GM21360 (cell line): Measurements from ENCODE around the gene MAP3K1.
"Not testable (repeated sequence)": the region's sequence is repeated elsewhere in the genome, so short reads cannot be mapped to it uniquely, and the experiment has no call there.

ENCODE experiments used
- ATAC-seq: cut with Tn5 transposase; IDR thresholded peaks from one replicate; pipeline ENCODE4 v1.9.1; 2021; ENCODE audit warnings: mild to moderate bottlenecking, moderate library complexity; ENCODE audit not compliant: unreplicated experiment

The MAP3K1 gene

DNA sequence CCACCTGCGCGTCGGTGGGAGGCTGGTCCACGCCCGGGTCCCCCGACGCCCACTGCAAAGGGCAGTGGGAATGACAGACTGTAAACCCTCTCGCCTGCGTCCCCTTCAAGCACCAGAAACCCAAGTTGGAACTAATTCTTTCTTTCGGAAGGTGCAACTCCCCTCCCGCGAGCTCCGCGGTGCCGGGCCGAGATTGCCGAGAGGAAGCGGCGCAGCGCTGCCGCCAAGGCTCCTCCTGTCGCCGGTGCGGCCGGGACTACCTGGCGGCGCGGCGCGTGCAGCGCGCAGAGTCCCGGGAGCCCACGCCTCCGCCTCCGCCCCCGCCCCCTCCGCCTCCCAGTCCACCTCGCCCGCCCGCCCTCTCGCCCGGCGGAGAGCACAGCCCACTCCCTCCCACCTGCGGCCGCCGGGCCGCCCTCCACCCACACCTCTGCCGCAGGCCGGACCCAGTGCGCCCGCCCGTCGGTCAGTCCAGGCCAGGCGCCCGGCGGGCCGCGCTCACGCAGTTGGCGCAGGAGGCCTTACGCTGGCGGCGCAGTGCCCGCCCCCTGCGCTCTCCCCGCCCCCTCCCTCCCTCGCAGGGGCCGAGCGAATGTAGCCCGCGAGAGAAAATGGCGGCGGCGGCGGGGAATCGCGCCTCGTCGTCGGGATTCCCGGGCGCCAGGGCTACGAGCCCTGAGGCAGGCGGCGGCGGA is at the start of gene MAP3K1:
Gene MAP3K1, plus strand, starts transcription at position 587 of the 695 bp plus-strand sequence. Its CDS starts 25 bp downstream, at position 612.
- peak; percentile 45 for ATAC-seq

DNA sequence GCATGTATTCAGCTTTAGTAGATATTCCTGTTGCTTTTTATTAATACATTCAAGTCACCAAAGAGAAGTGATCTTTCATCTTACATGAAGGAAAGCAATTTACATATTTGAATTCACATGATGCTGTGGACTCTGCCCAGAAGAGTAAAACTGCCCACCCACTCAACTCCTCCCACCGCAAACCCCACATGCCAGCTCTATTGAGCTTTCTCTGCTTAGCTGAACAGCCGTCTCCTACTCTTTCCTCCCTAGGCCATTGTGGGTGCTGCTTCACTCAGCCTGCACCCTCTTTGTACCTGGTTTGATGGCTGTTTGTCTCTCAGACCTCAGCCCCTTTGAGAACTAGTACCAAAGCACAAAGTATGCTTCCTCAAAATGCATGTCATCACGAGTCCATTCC is 48.4 kb upstream of the MAP3K1 start:
- no peak for ATAC-seq

DNA sequence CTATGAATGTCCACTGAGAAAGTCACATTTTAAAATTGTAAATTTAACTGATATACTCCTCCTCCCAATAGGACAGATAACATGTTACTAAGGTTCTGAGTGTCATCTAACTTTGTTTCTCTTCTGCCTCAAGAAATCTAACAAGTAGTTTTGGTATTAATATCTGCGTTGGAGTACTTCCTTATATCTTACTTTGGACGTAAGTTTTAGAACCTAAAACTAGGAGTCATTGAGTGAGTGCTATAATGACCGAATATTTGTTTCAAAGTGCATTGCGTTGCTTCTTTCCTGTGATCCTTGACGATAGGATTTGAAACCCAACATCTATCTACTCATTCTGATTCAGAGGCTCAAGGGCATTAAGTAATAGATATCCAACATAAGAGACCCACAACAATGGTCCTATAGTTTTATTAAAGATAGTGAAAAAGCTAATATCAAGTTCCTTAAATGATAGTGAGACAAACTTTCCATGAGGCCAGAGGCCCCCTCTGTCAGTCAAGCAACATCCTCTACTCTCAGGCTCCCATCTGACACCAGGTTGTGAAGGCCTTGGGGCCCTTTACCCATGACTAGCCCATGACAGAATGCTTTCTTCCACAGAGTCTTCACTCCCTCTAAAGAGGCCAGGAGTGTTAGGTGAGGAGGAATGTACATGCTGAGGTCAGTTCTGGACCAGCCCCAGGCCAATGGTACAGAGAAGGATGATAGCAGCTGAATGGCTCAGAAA is 45.3 kb upstream of the MAP3K1 start:
- no peak for ATAC-seq

DNA sequence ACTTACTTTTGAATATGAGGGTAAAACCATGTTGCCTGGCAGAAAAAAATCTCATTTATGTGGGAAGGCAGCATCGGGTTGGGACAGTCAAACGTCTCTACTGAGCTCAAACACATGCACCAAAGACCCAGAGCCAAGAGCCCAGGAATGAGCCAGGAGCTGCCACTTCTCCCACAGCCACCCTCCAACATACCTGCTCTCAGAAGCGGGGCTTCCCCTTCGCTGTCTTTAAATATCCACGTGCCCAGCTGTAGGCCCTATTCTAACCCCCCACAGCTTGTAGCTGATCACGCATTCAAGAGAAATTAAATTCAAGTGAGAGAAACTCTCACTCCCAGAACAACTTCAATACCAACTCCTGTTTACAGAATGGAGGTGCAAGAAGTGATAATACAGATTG is 42.6 kb upstream of the MAP3K1 start:
- no peak for ATAC-seq

DNA sequence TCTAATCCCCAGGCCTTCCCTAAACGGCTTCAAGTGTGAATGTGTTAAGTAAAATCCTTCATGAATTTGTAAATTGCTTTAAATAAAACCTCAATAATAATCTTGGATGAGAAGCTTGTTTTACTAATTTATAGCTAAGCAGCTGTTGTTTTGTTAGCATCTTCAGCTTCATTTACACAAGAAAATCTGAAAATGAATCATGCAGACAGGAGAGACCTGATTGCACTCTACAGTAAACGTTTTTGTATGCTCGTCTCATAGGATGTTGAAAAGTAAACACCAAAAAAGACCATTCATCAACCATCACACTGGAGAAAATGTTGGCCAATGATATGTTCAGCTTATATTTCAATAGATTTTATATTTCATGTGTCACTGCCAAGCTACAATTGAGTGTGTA is 40.4 kb upstream of the MAP3K1 start:
- ATAC-seq: no peak

DNA sequence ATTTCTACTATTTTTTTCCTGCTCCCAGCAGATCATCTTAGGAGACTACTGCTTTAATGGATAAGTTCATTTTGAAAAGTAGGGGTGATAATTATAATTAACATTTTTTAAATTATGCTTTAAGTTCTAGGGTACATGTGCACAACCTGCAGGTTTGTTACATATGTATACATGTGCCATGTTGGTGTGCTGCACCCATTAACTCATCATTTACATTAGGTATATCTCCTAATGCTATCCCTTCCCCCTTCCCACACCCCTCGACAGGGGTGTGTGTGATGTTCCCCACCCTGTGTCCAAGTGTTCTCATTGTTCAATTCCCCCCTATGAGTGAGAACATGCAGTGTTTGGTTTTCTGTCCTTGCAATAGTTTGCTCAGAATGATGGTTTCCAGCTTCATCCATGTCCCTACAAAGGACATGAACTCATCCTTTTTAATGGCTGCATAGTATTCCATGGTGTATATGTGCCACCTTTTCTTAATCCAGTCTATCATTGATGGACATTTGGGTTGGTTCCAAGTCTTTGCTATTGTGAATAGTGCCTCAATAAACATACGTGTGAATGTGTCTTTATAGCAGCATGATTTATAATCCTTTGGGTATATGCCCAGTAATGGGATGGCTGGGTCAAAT is 39.0 kb upstream of the MAP3K1 start:
- not testable (repeated sequence) for ATAC-seq

DNA sequence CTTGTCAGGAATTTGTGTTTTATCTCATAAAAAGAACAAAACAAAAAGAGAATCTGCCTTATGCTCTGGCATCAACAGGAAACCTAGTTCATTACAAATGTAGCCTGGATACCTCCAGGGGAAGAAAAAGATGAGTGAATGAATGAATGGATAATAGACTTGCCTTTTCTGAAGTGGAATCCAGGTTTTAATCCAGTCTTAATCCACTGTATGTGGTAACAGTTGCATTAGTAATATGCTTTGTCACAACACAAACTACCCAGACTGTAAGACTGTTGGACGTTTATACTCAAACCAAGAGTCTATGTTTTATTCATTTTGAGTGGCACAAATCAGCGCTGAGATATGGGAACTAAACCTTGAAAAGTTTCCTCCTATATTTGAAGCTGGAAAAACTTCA is 32.1 kb upstream of the MAP3K1 start:
- no peak for ATAC-seq

DNA sequence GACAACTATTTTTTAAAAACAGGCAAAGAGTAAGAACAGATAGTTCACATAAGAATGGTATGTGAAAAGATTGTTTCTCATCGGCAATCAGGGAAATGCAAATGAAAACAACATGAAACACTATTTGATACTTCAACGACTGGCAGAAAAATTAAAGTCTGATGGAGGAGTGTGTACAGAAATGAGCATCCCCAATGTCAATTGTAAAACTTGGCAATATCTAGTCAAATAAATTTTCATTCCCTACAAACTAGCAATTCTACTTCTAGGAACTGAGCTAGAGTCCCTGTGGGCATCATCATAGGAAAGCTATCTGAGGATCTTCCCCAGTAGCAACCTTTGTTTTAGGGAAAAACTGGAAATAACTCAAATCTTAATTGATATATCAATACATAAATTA is 29.0 kb upstream of the MAP3K1 start:
- no peak for ATAC-seq

DNA sequence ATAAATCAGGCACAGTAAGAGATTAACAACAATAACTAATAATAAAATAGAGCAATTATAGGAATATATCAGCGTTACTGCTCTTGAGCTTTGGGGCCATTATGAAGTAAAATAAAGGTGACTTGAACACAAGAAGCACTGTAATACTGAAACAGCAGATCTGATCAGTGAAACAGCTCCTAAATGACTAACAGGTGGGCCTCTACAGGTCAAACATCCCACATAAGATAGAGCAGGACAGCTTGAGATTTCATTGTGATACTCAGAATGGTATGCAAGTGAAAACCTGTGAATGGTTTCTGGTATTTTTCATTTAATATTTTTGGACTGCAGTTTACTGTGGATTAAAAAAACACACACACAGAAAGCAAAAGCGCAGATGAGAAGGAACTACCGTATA is 24.0 kb upstream of the MAP3K1 start:
- ATAC-seq: peak; percentile 80

DNA sequence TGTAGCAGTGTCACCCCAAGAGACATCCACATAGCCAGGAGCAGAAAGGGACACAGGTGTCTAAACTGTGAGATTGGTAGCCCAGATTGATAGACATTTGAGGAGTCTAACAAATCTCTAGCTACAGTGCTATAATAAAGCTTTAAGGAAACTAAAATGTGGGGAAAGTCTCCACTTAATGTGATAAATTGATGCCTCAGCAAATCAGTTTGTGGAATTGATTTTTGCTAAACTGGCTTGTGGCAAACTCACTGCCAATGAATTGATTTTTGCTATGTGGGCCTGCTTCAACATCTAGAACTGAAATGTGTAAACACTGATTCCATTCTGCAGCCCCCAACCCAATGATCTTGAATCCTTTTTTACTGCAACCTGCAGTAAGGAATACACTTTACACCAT is 16.8 kb upstream of the MAP3K1 start:
- ATAC-seq: no peak

DNA sequence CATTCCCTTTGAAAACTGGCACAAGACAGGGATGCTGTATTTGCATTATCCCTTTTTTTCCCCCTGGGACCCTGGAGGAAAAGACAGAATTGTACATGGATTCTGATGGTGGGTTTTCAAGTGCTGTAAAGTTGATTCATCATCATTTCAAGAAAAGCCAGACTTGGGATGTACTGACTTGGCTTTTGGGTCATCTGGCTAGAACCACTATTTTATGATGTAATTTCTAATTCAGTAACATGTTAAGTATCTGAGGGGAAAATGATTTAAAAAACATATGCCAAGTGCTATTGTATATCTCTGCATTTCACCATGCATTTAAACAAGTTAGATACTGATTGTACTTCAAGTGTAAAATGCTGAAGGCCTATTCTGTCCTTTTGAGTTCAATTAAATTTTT is 15.2 kb upstream of the MAP3K1 start:
- no peak for ATAC-seq

DNA sequence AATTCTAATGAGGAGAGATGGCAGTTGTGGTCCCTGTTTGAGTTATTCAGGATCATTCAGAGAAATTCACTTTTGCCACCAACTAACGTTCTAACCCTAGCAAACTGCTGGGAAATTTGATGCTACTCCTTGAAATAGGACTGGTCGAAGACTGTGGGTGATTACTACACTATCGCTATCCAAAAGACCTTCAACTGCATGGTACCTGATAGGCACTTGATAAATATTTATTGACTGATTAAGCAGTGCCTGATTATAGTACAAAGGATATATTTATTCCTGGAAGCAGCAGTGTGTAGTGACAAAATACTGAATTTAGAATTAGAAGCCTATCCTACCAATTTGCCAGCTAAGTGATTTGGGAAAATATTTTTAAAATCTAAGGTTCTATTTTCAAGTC is 14.1 kb upstream of the MAP3K1 start:
- ATAC-seq: no peak

DNA sequence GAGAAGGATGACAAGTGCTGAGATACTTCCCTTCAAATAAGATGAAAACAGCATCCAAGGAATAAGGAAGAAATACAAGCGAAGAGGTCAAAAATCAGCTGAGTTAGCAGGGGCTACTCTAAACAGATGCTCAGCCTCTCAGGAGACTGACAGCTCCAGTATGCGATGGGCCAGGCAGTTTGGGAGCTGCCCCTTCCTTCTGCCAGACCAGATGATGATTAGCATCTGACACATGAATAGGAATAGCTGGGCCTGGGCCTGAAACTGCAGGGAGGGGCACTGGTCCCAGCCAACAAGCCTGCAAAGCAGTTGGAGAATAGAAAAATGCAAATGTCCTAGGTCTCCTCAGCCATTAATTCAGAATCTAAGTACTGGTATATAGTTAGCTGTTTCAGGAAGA is 13.1 kb upstream of the MAP3K1 start:
- no peak for ATAC-seq

DNA sequence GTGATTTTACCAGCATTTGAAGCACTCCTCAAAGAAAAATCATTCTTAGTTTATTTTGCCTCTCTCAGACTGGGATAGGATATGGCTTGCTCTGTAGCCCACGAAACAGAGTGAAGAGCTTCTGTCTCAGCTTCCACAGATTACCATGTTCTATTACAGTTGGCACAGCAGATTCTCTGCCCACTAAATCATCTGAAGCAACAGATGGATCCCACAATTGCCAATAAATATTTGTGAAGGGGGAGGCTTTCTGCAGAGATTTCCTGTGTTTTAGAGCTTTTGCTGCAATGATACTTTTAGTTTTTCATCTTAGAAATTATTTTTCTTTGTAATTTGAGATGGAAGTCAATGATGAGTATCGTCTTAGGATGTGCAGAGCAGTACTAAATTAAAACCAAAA is 12.3 kb upstream of the MAP3K1 start:
- ATAC-seq: no peak

DNA sequence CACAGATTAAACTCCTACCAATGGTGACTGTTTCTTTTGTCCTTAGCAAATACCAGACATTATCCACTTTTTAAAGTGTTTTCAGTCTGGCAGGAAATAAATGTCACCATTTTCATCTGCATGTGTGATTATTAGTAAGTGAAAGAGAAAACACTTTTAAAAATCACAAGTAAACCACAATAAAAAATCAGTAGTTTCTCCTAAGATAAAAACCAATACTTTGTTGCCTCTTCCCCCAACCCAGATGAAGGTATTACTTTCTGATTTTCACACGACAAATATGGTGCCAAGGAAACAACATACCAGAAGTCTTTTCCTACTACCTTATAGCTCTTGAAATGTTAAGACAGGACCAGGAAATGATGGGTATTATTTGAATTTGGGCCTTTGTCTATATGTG is 11.5 kb upstream of the MAP3K1 start:
- no peak for ATAC-seq

DNA sequence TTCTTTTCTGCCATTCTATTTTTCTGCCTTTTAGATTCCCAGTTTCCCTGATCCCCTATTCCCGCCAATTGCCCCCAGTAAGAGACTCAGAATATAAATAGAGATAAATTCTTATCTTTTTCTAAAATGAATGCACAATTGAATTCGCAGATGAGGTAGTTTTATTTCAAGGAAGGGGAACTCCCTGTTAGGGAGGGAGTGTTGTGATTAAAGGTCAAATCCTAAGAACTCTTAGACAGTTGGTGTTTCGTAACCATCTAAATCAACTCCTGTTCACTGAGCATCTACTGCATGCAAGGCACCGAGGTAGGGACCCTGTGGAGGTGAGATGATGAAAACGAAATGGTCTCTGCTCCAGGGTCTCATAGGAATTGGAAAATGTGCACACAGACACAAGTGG is 7.7 kb upstream of the MAP3K1 start:
- ATAC-seq: no peak

DNA sequence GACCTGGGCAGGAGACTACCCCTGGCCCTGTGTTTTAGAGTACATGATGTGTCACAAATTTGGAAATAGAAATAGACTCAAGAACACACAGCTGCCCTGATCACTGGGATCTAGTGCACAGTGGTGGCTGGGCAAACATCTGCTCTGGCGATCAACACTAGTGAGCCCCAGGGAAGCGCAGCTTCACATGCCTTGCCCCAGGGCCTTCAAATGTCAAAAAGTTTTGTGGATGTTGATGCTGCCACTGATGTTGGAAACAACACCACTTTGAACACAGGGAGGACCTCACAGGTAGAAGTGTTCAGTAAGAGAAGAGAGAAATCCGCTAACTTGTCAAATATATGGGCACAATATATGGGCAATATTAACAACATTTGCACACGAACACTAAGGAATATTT is 7.1 kb upstream of the MAP3K1 start:
- ATAC-seq: no peak

DNA sequence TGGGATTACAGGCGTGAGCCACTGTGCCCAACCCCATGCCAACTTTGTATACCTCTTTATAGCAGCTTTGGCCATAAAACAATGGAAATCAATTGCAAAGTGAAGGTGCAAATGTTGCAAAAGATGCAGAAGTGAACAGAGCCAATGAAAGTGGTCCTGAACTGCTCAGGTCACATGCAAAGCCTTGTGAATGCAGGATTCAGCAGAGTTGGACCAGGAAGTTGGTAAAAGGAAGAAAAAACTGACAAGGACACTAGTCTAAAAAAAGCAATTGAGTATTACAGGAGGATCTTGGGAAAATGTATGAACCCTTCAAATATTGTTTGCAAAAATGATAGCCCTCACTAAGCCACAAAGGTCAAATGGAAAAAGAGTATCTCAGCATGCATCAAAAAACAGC is 4.5 kb upstream of the MAP3K1 start:
- ATAC-seq: no peak

DNA sequence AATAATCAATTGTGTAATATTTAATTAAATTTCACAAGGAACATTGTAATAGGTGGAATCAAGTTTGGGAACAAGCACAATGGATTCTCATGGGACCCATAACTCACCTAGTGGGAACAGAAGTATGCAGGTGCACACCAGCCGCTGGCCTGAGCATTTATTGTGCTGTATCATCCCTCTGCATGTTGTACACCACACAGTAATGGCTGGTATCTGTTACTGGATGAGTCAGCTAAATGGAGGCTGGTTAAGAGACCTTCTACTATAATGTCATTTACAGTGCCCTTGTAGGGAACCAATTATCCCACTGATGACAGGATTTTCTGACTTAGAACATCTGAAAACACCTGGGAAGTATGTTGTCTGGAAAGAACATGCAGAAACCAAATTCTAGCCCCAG is 3.2 kb upstream of the MAP3K1 start:
- no peak for ATAC-seq

DNA sequence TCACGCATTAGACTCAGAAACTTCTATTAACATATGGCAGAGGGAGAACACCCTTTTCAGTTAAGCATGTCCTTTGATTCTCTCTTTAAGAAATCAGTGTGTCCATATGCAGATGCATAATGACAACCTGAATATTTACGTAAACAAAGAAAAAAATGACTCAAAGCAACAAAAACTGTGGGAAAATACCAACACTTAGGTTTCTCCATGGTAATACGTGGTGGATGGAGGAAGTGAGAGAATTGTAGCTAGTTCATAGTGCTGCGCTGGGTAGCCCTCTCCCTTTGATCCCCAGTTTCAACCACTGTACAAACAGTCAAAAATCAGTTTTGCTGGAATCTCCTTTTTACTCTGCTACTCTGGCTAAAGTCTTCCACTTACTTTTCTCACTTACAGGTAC is 2.0 kb upstream of the MAP3K1 start:
- no peak for ATAC-seq

DNA sequence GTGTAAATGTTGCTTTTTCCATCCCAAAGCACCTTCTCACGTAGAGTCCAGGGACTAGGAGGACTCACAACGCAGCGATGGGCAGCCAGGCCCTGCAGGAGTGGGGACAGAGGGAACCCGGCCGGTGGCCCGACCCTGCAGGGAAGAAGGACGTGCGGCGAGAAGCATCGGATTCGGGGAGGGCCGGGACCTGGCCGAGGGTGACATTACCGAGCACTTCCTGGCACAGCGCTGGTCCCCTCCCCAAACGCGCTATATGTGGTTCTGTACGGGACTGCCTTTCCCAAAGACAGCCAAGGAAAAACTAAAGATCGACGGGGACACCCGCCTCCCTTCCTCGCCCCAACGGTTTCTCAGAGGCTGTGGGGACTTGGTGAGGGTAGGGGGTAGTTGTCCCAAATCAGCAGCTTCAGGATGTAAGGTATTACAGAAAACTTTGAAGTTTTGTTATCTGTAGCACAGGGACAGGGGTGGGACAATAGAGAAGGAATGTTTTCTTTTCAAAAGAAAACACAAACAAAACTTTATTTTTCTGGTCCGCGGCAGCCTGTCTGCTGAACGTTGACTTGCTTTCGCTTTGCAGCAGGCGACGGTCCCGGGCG is 887 bp upstream of the MAP3K1 start:
- no peak for ATAC-seq
